ENCODE measurements around the gene SUCO. TPM values are rescaled to one million over a fixed set of nuclear protein-coding genes. Genes with fewer than 3 reads are reported as not detected.

SUCO gene
- total RNA-seq, 1 donor from 2014 or later, result 38.3 TPM

DNA sequence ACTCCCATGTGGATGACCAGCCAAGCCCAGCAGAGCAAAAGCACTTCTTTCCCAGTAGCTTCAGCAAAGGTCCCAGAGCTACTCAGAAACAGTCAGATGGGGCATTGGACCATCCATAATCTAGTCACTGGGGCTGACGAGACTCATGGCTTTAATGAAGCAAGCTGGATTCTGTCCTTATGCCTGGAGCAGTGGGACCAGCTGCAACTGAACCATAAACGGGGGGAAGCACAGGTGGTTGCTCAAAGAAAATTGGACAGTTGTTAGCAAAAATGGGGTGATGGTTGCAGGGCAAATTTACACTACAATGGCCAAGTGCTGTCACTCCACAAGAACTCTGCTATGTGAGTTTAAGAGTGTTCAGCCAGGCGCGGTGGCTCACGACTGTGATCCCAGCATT lies 108.5 kb downstream of the SUCO start:
- H3K27ac ChIP-seq, result no peak overlapping the region
- no peaks in the 10 kb centered on the region for H3K27me3 ChIP-seq
- no peaks in the 10 kb centered on the region for H3K4me1 ChIP-seq
- DNase-seq (ENCODE audit: extremely low spot score in 2 of 2), result no peak
- TF ChIP-seq, protein P1, sequence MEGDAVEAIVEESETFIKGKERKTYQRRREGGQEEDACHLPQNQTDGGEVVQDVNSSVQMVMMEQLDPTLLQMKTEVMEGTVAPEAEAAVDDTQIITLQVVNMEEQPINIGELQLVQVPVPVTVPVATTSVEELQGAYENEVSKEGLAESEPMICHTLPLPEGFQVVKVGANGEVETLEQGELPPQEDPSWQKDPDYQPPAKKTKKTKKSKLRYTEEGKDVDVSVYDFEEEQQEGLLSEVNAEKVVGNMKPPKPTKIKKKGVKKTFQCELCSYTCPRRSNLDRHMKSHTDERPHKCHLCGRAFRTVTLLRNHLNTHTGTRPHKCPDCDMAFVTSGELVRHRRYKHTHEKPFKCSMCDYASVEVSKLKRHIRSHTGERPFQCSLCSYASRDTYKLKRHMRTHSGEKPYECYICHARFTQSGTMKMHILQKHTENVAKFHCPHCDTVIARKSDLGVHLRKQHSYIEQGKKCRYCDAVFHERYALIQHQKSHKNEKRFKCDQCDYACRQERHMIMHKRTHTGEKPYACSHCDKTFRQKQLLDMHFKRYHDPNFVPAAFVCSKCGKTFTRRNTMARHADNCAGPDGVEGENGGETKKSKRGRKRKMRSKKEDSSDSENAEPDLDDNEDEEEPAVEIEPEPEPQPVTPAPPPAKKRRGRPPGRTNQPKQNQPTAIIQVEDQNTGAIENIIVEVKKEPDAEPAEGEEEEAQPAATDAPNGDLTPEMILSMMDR (IDR thresholded peaks at IDR 0.05), result no peak
- no peak for TF ChIP-seq POLR2A (IDR thresholded peaks at IDR 0.05)
- TF ChIP-seq POLR2AphosphoS5 (IDR thresholded peaks at IDR 0.05; ENCODE audit: insufficient read depth in 1 of 2, low read depth in 1 of 2), result no peak
- no peak overlapping the region for H3K4me3 ChIP-seq
- intact Hi-C loops (cut with DNase I), result no loop called here
- no peaks in the 10 kb centered on the region for H3K36me3 ChIP-seq
- H3K9me3 ChIP-seq, result no peaks in the 10 kb centered on the region

DNA sequence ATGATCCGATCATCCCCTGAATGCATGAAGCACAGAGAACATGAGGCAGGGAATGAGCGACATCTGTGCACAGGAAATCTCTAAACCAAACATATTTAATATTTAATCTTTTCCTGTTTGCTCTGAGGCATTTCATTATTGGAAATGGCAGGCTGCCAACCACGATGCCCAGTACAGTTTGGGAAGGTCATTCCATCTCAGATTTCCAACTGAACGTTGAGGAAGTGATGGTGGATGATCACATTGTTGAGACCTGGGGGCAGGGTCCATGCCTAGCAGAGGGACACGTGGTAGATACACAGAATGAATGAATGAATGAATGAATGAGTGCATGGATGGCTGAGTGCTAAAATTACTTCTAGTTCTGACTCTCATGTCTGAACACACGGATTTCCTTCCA lies 110.0 kb downstream of the SUCO start:
- no peak for DNase-seq (ENCODE audit: extremely low spot score in 2 of 2)
- Histone ChIP-seq H3K27ac (no peak overlapping the region), H3K36me3 (no peaks in the 10 kb centered on the region), H3K4me1 (no peaks in the 10 kb centered on the region), H3K27me3 (no peaks in the 10 kb centered on the region), H3K4me3 (no peak overlapping the region), H3K9me3 (no peaks in the 10 kb centered on the region)
- no peak for TF ChIP-seq POLR2A (IDR thresholded peaks at IDR 0.05)
- TF ChIP-seq, protein P1 (IDR thresholded peaks at IDR 0.05), result no peak
- TF ChIP-seq POLR2AphosphoS5 (IDR thresholded peaks at IDR 0.05; ENCODE audit: insufficient read depth in 1 of 2, low read depth in 1 of 2), result no peak
- intact Hi-C loops (cut with DNase I), result no loop called here

DNA sequence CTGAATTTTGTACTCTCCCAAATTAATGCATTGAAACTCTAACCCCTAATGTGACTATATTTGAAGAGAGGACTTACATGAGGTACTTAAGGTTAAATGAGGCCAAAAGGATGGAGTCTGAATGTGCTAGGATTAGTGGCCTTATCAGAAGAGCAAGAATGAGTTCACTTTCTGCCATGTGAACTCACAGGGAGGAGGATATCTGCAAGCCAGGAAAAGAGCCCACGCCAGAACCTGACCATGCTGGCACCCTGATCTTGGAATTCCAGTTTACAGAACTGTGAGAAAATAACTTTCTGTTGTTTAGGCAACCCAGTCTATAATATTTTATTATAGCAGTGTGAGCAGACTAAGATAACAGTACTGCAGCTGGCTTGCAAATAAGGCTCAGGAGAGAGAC lies 113.7 kb downstream of the SUCO start:
- TF ChIP-seq POLR2AphosphoS5 (IDR thresholded peaks at IDR 0.05; ENCODE audit: insufficient read depth in 1 of 2, low read depth in 1 of 2), result no peak
- TF ChIP-seq, protein P1 (IDR thresholded peaks at IDR 0.05), result no peak
- no peak for TF ChIP-seq POLR2A (IDR thresholded peaks at IDR 0.05)
- no peaks in the 10 kb centered on the region for H3K4me1 ChIP-seq
- H3K27ac ChIP-seq, result no peak overlapping the region
- intact Hi-C loops (cut with DNase I), result no loop called here
- DNase-seq (ENCODE audit: extremely low spot score in 2 of 2), result no peak
- no peaks in the 10 kb centered on the region for H3K27me3 ChIP-seq
- no peaks in the 10 kb centered on the region for H3K9me3 ChIP-seq
- H3K4me3 ChIP-seq, result no peak overlapping the region
- H3K36me3 ChIP-seq, result no peaks in the 10 kb centered on the region

DNA sequence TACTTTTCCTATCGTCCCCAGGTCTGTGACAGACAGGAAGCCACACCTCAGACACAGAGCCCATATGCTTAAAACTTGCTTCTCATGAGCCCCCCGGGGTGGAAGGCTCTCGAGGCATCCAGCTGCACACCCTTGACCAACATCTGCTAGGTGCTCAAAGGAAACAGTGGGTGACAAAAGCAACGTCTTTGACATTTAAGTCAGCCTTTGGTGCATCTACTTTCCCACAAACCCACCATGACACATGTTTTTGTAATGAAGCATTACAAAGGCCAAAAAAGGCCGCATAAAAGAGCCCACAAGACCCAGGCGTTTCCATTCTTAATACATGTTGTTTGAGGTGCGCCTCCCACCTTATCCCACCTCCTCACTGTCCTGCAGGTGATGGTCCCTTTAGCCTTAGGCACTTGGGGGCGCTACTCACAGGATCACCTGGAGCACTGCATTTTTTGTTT lies 114.2 kb downstream of the SUCO start:
- intact Hi-C loops (cut with DNase I), result no loop called here
- no peak overlapping the region for H3K27ac ChIP-seq
- H3K9me3 ChIP-seq, result no peaks in the 10 kb centered on the region
- no peaks in the 10 kb centered on the region for H3K36me3 ChIP-seq
- no peak overlapping the region for H3K4me3 ChIP-seq
- H3K27me3 ChIP-seq, result no peaks in the 10 kb centered on the region
- no peaks in the 10 kb centered on the region for H3K4me1 ChIP-seq
- no peak for DNase-seq (ENCODE audit: extremely low spot score in 2 of 2)
- TF ChIP-seq POLR2AphosphoS5 (IDR thresholded peaks at IDR 0.05; ENCODE audit: insufficient read depth in 1 of 2, low read depth in 1 of 2), result no peak
- TF ChIP-seq, protein P1 (IDR thresholded peaks at IDR 0.05), result no peak
- no peak for TF ChIP-seq POLR2A (IDR thresholded peaks at IDR 0.05)

DNA sequence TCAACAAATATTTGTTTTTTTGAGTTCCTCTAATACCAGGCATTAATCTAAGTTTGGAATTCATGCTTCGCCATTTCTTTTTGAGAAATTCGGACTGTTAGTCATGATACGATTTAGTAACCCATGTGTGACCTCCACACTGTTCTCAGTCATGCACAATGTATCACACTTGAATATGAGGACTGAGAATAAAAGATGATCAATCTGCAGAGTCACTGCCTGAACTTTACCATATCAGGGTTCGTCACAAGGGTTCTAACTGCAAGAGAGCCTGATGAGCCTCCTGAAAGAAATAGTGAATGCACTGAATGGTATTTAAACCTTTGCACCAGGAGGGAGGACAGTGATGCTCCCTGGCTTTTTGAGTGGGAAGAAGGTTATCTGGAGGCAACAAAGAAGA lies 115.0 kb downstream of the SUCO start:
- no peaks in the 10 kb centered on the region for H3K4me1 ChIP-seq
- H3K36me3 ChIP-seq, result no peaks in the 10 kb centered on the region
- H3K27ac ChIP-seq, result no peak overlapping the region
- intact Hi-C loops (cut with DNase I), result no loop called here
- TF ChIP-seq POLR2A (IDR thresholded peaks at IDR 0.05) (no peak), POLR2AphosphoS5 (IDR thresholded peaks at IDR 0.05; ENCODE audit: insufficient read depth in 1 of 2, low read depth in 1 of 2) (no peak)
- TF ChIP-seq, protein P1 (IDR thresholded peaks at IDR 0.05), result no peak
- no peak overlapping the region for H3K4me3 ChIP-seq
- H3K9me3 ChIP-seq, result no peaks in the 10 kb centered on the region
- no peaks in the 10 kb centered on the region for H3K27me3 ChIP-seq
- DNase-seq (ENCODE audit: extremely low spot score in 2 of 2), result no peak

All from vagina (tissue), 2 donors.